ENCODE measurements around the gene PLXNB2.

- TF ChIP-seq CTCF (IDR thresholded peaks at IDR 0.05) (no peak), POLR2A (IDR thresholded peaks at IDR 0.05) (no peak)
Measured at GRCh38 chr22:50309601-50309991, 2.1 kb upstream of the PLXNB2 start.

Measured in lower leg skin (tissue), 3 donors.